K562 (cell line): ENCODE measurements around the gene RNU6-1. TPM values are rescaled to one million over a fixed set of nuclear protein-coding genes. Genes with fewer than 3 reads are reported as not detected.

Experiments used
- NBN ChIP-seq: fragments of 450-650 bp; IDR thresholded peaks from 2 replicates; pipeline ENCODE4 v1.6.1; 2016; ENCODE audit warnings: low read depth, mild to moderate bottlenecking
- polyA plus RNA-seq, 8 experiments: library from polyadenylated mRNA; depleted of rRNA in 4 of 8; stranded (reverse) in 5 of 8; unstranded in 3 of 8; fragments of >200 nt; fragmentation: Nextera tagmentation in 2 of 8; fragmentation: Illumina TruSeq in 1 of 8; extraction: Ambion mirVana in 2 of 8; extraction: Trizol in 1 of 8; gene quantifications; 2 replicates each; pipeline versions ENCODE4 v1.2.1 to v1.2.3, GENCODE V29; 2011 to 2014; ENCODE audit warnings: inconsistent platforms in 1 of 8, missing spikeins in 1 of 8
- total RNA-seq, 7 experiments: library from RNA; depleted of rRNA in 6 of 7; stranded (reverse); fragments of >200 nt in 6 of 7; fragmentation: Illumina TruSeq in 2 of 7; extraction: Trizol in 2 of 7; gene quantifications; 2 replicates each; pipeline versions ENCODE4 v1.2.1 to v1.2.3, GENCODE V29; 2011 to 2021; ENCODE audit warnings: low replicate concordance in 1 of 7
- TF ChIP-seq, protein P1 (sequence below): fragments of 450-650 bp; IDR thresholded peaks from 2 replicates; pipeline ENCODE4 v1.7.1; 2018; ENCODE audit warnings: mild to moderate bottlenecking, low read depth; ENCODE audit not compliant: partially characterized antibody
- TF ChIP-seq, protein P2 (sequence below): sonication (generic); formaldehyde crosslinking; IDR thresholded peaks from 2 replicates; pipeline ENCODE4 v1.8.1; 2023; ENCODE audit warnings: mild to moderate bottlenecking, missing genetic modification reagents

Gene RNU6-1
- total and polyA plus RNA-seq, 9 of the 15 experiments (the other 6 are each of a cell fraction or from before 2014, with no cell fraction given), result not detected

DNA sequence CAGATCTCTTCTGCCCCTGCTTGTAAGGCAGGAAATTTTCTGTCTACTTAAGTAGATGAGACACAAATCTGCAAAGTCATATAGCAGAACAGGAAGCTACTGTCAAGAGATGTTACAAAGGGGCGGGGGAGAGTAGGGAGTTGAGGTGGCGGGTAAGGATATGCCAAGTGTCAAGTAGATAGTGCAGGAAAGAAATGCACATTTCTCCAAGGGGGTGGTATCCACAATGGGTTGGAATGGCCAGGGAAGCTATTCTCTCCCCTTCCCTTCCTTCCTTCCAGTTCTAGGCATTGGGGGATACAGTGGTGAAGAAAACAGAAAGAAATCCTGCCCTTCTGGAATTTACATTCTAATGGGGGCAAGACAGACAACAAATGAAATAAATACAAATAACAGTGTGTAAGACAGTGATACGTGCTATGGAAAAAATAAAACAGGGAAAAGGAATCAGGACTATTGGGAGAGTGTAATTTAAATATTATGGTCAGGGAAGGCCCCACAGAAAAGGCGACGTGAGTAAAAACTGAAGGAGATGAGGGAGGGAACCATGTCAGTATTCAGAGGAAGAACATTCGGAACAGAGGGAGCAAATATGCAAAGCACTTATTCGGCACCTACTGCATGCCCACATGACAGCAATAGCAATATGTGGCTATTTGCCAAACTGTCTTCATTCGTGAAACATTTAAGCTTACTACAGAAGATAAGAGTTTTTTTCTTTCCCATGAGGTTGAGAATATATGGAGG lies 42.8 kb upstream of the RNU6-1 start (continued):
- TF ChIP-seq, protein P1, sequence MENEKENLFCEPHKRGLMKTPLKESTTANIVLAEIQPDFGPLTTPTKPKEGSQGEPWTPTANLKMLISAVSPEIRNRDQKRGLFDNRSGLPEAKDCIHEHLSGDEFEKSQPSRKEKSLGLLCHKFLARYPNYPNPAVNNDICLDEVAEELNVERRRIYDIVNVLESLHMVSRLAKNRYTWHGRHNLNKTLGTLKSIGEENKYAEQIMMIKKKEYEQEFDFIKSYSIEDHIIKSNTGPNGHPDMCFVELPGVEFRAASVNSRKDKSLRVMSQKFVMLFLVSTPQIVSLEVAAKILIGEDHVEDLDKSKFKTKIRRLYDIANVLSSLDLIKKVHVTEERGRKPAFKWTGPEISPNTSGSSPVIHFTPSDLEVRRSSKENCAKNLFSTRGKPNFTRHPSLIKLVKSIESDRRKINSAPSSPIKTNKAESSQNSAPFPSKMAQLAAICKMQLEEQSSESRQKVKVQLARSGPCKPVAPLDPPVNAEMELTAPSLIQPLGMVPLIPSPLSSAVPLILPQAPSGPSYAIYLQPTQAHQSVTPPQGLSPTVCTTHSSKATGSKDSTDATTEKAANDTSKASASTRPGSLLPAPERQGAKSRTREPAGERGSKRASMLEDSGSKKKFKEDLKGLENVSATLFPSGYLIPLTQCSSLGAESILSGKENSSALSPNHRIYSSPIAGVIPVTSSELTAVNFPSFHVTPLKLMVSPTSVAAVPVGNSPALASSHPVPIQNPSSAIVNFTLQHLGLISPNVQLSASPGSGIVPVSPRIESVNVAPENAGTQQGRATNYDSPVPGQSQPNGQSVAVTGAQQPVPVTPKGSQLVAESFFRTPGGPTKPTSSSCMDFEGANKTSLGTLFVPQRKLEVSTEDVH, result no peak
- TF ChIP-seq, protein P2, sequence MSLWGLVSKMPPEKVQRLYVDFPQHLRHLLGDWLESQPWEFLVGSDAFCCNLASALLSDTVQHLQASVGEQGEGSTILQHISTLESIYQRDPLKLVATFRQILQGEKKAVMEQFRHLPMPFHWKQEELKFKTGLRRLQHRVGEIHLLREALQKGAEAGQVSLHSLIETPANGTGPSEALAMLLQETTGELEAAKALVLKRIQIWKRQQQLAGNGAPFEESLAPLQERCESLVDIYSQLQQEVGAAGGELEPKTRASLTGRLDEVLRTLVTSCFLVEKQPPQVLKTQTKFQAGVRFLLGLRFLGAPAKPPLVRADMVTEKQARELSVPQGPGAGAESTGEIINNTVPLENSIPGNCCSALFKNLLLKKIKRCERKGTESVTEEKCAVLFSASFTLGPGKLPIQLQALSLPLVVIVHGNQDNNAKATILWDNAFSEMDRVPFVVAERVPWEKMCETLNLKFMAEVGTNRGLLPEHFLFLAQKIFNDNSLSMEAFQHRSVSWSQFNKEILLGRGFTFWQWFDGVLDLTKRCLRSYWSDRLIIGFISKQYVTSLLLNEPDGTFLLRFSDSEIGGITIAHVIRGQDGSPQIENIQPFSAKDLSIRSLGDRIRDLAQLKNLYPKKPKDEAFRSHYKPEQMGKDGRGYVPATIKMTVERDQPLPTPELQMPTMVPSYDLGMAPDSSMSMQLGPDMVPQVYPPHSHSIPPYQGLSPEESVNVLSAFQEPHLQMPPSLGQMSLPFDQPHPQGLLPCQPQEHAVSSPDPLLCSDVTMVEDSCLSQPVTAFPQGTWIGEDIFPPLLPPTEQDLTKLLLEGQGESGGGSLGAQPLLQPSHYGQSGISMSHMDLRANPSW (CRISPR knock-in tag), result no peak
- peak; percentile 55; the same call in 1 of the 2 replicates for TF ChIP-seq NBN
